Uterus (tissue), 4 donors: ENCODE measurements around the gene ECM2. TPM values are rescaled to one million over a fixed set of nuclear protein-coding genes. Genes with fewer than 3 reads are reported as not detected.

ENCODE experiments used
- DNase-seq, 2 donors: peaks; one replicate each; pipeline ENCODE4 v3.0.0-alpha.2; 2019 to 2020
- H3K27ac ChIP-seq, 2 donors: fragments of 200-600 bp; sonication (generic); 1 replicate in 1 of 2; 2 replicates in 1 of 2; pipeline ENCODE4 v1.5.1; 2016 to 2018
- H3K27me3 ChIP-seq, 2 donors: fragments of 200-600 bp; sonication (generic); one replicate each; pipeline ENCODE4 v1.5.1; 2018 to 2019; ENCODE audit warnings: control low read depth in 1 of 2
- H3K36me3 ChIP-seq, 2 donors: fragments of 200-600 bp; sonication (generic); one replicate each; pipeline ENCODE4 v1.5.1; 2019; ENCODE audit warnings: control low read depth in 1 of 2
- H3K4me1 ChIP-seq, 2 donors: fragments of 200-600 bp; sonication (generic); one replicate each; pipeline ENCODE4 v1.5.1; 2018 to 2019; ENCODE audit warnings: control low read depth in 1 of 2
- H3K4me3 ChIP-seq, 2 donors: fragments of 200-600 bp; sonication (generic); 1 replicate in 1 of 2; 2 replicates in 1 of 2; pipeline ENCODE4 v1.5.1; 2018 to 2019; ENCODE audit warnings: mild to moderate bottlenecking in 1 of 2
- H3K9me3 ChIP-seq, 2 donors: fragments of 200-600 bp; sonication (generic); one replicate each; pipeline ENCODE4 v1.5.1; 2019; ENCODE audit warnings: control low read depth in 1 of 2
- POLR2A ChIP-seq, 2 donors: fragments of 450-650 bp; IDR thresholded peaks; one replicate each; pipeline ENCODE4 v1.6.1; 2016; ENCODE audit warnings: antibody characterized with exemption in 2 of 2, mild to moderate bottlenecking in 1 of 2, moderate library complexity in 1 of 2
- intact Hi-C: fragments of 100-400 bp; cut with DNase I; formaldehyde crosslinking; loops from one replicate; pipeline ENCODE4 v1.15.1; 2023; ENCODE audit warnings: low total_unique reads
- total RNA-seq, 4 donors: library from RNA; depleted of rRNA in 3 of 4; stranded (reverse); fragments of >200 nt in 3 of 4; gene quantifications; one replicate each; pipeline versions ENCODE4 v1.1.0 to v1.2.4, GENCODE V29; 2014 to 2023
- TF ChIP-seq, protein P1 (sequence below), 4 experiments: fragments of 200-600 bp in 2 of 4; fragments of 450-650 bp in 2 of 4; sonication (generic) in 2 of 4; IDR thresholded peaks; one replicate each; pipeline ENCODE4 v1.5.1; 2016 to 2019; ENCODE audit warnings: antibody characterized with exemption in 4 of 4, mild to moderate bottlenecking in 2 of 4, moderate library complexity in 1 of 4
- donor health status: DM: yes; HTN: yes; CAD: no.

ECM2 gene
- total RNA-seq, 4 donors from 2014 or later = 21.8 to 34.0 (median 27.7) TPM

DNA sequence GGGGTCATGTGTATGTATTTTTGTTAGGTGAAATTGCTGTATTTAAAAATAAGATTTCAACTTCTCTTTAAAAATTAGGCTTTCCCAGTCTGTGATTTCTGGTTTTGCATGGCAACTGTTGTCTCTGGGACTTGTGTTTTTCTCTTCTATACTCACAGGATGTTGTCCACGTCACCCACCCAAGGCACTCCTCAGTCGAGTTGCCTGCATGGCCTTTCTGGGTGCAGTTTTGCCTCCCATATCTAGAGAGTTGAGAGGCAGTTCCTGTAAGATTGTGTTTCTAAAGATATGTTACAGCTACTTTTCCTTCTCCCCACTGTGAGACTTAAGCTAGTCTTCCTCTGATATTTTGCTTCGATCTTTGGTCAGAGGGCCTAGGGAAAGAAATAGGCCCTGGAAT, 51.2 kb downstream of the ECM2 start:
- intact Hi-C loops = no loop called here
- Histone ChIP-seq H3K36me3 (no peaks in the 10 kb centered on the region), H3K4me3 (no peak overlapping the region), H3K27ac (peak overlapping the region in 1 of 2 donors; percentile 96), H3K27me3 (no peaks in the 10 kb centered on the region), H3K9me3 (no peaks in the 10 kb centered on the region), H3K4me1 (peaks cover 0 to 6% of the 10 kb centered on the region in 2 donors)
- DNase-seq = no peak
- no peak for TF ChIP-seq POLR2A (IDR thresholded peaks at IDR 0.05)
- TF ChIP-seq, protein P1, sequence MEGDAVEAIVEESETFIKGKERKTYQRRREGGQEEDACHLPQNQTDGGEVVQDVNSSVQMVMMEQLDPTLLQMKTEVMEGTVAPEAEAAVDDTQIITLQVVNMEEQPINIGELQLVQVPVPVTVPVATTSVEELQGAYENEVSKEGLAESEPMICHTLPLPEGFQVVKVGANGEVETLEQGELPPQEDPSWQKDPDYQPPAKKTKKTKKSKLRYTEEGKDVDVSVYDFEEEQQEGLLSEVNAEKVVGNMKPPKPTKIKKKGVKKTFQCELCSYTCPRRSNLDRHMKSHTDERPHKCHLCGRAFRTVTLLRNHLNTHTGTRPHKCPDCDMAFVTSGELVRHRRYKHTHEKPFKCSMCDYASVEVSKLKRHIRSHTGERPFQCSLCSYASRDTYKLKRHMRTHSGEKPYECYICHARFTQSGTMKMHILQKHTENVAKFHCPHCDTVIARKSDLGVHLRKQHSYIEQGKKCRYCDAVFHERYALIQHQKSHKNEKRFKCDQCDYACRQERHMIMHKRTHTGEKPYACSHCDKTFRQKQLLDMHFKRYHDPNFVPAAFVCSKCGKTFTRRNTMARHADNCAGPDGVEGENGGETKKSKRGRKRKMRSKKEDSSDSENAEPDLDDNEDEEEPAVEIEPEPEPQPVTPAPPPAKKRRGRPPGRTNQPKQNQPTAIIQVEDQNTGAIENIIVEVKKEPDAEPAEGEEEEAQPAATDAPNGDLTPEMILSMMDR (IDR thresholded peaks at IDR 0.05) = no peak

DNA sequence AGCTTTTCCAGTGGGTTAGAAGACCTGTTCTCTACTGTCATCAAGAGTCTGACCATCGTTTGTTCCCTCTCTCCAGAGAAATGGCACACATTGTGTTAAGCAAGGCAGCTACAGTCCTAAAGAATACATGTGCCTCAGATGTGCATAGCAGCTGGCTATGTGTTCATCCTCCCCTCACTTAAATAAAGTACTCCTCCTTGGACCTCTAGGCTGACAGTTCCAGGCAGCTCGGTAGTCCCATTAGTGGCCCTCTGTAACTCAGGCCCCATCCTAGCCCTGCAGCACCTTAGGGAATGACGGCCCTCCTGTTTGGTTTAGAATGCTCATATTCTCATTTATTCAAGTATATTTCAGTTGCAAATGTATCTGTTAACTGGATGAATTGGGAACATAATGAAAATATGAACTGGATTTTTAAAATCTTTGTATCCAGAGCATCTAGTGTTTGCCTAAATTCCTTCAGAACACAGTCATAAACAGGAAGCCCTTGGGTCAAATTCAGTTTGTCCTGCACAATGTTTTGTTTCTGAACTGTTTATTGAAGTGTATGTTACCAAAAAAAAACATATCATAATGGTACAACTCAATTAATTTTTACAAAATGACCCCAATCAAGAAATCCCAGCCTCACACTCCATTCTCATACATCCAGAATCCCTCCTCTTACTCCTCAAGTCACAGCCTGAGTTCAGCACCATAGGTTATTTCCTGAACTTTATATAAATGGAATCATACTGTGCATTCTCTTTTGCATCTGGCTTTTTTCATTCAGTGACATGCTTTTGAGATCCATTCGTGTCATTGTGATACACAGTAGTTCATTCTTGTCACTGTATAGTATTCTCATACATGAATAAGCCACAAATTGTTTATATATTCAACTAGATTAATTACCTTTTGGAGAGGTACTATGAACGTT, 51.9 kb downstream of the ECM2 start:
- no peak overlapping the region for H3K4me3 ChIP-seq
- peaks cover 0 to 11% of the 10 kb centered on the region in 2 donors for H3K4me1 ChIP-seq
- intact Hi-C loops = loop anchor here (2.0 kb wide), 1 partner anchor 35 kb away; no protein-coding TSS in a partner anchor
- H3K27ac ChIP-seq = peak overlapping the region; percentile 81 to 96
- no peaks in the 10 kb centered on the region for H3K36me3 ChIP-seq
- no peak for DNase-seq
- no peaks in the 10 kb centered on the region for H3K9me3 ChIP-seq
- no peak for TF ChIP-seq POLR2A (IDR thresholded peaks at IDR 0.05)
- TF ChIP-seq, protein P1 (IDR thresholded peaks at IDR 0.05) = no peak
- no peaks in the 10 kb centered on the region for H3K27me3 ChIP-seq

DNA sequence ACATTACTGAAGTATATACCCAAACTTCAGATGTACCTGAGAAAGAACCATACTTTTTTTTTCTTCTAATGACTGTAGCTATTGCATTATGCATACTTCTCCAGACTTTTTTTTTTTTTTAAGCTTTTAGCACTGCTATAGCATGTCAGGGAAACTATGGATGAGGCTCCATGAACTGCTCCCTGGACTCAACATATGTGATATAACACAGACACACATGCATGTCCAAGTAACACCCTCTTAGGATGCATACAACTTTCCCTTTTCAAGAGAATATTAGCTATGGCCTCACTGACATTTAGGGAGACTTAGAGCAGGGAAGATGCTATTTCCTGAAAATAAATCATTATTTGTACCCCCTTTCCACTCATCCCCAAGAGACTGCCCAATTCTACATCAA, 53.0 kb downstream of the ECM2 start:
- intact Hi-C loops = loop anchor here (2.0 kb wide), 1 partner anchor 36 kb away; no protein-coding TSS in a partner anchor
- Histone ChIP-seq H3K4me1 (peaks cover 0 to 7% of the 10 kb centered on the region in 2 donors), H3K36me3 (no peaks in the 10 kb centered on the region), H3K27ac (peak overlapping the region; percentile 81 to 96), H3K4me3 (no peak overlapping the region), H3K9me3 (no peaks in the 10 kb centered on the region), H3K27me3 (no peaks in the 10 kb centered on the region)
- TF ChIP-seq, protein P1 (IDR thresholded peaks at IDR 0.05) = no peak
- no peak for TF ChIP-seq POLR2A (IDR thresholded peaks at IDR 0.05)
- no peak for DNase-seq

DNA sequence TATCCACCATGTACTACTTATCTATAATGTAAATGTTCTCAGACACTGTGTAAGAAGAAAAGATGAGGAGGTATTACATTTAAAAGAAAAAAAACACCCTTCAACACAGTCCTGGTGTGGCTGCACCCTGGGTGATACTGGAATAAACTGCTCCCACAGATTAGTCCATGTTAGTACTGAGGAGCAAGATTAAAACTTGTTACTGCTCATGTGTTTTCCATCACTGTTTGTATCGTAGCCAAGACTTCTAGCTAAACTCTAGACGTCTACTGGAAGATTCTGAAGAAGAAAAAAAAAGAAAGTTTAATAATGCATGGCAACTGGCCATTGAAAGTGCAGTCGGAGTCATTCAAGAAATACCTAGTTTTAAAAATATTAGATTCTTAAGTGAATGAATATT, 53.5 kb downstream of the ECM2 start, which contains the start of gene ASPN:
TSS of gene ASPN (minus strand) at position 178 of the 400 bp plus-strand sequence.
- intact Hi-C loops = loop anchor here (2.0 kb wide), 1 partner anchor 36 kb away; no protein-coding TSS in a partner anchor
- Histone ChIP-seq H3K27ac (peak within 1 kb of the TSS; percentile 81 to 96), H3K27me3 (no peaks in the 10 kb centered on the region), H3K4me3 (peak within 1 kb of the TSS; percentile 19 to 22), H3K9me3 (no peaks in the 10 kb centered on the region), H3K4me1 (peaks cover under 1 to 7% of the 10 kb centered on the region in 2 donors), H3K36me3 (no peaks in the 10 kb centered on the region)
- TF ChIP-seq, protein P1 (IDR thresholded peaks at IDR 0.05) = no peak
- peak in 1 of 2 donors; percentile 54 for TF ChIP-seq POLR2A (IDR thresholded peaks at IDR 0.05)
- DNase-seq = no peak
